GM10266 (cell line): ENCODE data around the gene PLSCR4.
"Not testable (repeated sequence)": the region's sequence is repeated elsewhere in the genome, so short reads cannot be mapped to it uniquely, and the experiment has no call there.

Experiments used
- DNase-seq: peaks from one replicate; pipeline ENCODE4 v3.0.0; 2012; ENCODE audit errors: extremely low spot score
- TF ChIP-seq, protein P1 (sequence below): IDR thresholded peaks from 2 replicates; pipeline ENCODE4 v1.5.1; 2012; ENCODE audit warnings: mild to moderate bottlenecking, low read depth; ENCODE audit not compliant: control insufficient read depth, insufficient read depth; ENCODE audit errors: missing control alignments

The PLSCR4 gene

DNA sequence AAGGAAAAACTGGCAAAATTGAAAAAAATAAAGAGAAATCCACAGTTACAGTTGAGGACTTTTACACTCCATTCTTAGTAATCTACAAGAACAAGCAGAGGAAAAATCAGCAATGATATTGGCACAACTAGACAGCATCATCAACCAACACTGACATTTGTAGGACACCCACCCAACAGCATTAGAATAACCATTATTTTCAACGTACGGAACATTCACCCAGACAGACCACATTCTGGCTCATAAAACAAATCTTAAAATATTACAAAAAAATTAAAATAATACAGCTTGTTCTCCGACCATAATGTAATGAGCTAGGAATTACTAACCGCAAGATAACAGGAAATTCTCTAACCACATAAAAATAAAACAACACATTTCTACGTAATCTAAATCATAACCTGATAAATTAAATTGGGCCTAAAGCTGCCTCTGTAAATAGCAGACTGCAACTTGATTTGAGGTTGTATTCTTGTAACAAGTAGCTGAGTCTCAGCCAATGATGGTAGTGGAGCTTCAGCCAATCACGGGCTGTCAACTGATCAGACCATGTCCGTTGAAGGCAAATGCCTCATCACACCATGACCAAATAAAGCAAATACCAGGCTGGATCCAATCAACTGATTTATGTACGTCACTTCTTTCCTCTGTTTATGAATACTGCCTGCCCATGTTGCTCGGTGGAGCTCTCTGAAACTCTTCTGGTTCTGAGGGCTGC is 9.2 kb downstream of the PLSCR4 start:
- no peak for DNase-seq
- TF ChIP-seq, protein P1, sequence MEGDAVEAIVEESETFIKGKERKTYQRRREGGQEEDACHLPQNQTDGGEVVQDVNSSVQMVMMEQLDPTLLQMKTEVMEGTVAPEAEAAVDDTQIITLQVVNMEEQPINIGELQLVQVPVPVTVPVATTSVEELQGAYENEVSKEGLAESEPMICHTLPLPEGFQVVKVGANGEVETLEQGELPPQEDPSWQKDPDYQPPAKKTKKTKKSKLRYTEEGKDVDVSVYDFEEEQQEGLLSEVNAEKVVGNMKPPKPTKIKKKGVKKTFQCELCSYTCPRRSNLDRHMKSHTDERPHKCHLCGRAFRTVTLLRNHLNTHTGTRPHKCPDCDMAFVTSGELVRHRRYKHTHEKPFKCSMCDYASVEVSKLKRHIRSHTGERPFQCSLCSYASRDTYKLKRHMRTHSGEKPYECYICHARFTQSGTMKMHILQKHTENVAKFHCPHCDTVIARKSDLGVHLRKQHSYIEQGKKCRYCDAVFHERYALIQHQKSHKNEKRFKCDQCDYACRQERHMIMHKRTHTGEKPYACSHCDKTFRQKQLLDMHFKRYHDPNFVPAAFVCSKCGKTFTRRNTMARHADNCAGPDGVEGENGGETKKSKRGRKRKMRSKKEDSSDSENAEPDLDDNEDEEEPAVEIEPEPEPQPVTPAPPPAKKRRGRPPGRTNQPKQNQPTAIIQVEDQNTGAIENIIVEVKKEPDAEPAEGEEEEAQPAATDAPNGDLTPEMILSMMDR, result no peak

DNA sequence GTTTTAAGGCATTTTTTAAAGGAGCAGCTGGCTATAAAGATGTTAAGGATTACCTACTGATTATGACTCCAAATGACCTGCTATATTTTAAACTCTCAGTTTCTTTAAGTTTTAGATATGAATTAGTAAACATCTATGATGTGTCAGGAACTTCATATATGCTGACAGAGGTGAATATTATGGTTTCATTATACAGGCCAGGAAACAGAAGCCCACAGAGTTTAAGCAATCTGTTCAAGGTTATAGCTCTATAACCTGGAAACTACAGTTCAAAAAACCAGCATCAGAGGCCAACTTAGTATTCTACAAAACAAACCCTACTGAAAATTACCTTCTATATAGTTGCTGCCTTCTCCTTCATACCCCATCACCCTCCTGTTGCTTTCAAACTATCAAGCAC is 17.4 kb downstream of the PLSCR4 start:
- TF ChIP-seq, protein P1, result no peak
- DNase-seq, result no peak

DNA sequence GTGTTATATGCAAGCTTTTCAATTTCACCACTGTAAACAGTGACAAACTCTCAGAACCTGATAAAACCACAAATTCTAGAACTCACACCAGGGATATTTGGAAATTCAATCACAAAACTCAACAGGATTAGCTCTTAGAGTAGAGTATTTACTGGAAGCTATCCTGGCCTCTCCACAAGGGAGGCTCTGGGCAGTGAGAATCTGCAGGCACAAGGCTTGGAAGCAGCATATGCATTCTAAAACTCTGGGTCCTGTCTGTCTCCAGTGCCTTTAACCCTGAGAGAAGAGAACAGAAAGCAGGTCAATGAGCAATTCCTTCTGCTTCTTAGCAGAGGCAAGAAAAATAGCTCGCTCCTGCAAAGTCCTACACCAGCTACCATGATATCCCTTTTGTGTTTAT is 23.4 kb downstream of the PLSCR4 start:
- DNase-seq, result no peak
- TF ChIP-seq, protein P1, result no peak

DNA sequence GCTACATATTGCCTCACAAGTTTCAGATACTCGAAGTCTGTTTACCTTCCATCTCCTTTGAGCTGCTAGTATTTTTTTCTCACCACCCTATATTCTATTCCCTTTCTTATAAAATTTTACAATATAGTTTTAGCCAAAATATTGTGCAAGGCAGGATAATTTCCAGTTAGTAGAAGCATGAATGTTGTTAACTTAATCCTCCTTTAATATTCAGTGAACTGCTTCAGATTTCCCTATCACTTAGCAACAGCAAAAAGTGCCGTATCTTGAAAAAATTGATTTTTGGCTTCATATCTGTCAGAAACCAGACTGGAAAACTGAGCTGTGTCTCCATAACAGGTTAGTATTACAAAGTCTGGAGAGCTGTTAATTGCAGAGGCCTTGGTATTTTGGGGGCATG is 24.0 kb downstream of the PLSCR4 start:
- no peak for DNase-seq
- TF ChIP-seq, protein P1, result no peak

DNA sequence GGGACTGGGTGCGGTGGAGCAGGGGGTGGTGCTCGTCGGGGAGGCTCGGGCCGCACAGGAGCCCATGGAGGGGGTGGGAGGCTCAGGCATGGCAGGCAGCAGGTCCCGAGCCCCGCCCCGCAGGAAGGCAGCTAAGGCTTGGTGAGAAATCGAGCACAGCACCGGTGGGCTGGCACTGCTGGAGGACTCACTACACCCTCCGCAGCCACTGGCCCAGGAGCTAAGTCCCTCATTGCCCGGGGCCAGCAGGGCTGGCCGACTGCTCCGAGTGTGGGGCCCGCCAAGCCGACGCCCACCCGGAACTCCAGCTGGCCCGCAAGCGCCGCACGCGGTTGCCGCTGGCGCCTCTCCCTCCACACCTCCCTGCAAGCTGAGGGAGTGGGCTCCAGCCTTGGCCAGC is 25.4 kb downstream of the PLSCR4 start:
- not testable (repeated sequence) for DNase-seq

DNA sequence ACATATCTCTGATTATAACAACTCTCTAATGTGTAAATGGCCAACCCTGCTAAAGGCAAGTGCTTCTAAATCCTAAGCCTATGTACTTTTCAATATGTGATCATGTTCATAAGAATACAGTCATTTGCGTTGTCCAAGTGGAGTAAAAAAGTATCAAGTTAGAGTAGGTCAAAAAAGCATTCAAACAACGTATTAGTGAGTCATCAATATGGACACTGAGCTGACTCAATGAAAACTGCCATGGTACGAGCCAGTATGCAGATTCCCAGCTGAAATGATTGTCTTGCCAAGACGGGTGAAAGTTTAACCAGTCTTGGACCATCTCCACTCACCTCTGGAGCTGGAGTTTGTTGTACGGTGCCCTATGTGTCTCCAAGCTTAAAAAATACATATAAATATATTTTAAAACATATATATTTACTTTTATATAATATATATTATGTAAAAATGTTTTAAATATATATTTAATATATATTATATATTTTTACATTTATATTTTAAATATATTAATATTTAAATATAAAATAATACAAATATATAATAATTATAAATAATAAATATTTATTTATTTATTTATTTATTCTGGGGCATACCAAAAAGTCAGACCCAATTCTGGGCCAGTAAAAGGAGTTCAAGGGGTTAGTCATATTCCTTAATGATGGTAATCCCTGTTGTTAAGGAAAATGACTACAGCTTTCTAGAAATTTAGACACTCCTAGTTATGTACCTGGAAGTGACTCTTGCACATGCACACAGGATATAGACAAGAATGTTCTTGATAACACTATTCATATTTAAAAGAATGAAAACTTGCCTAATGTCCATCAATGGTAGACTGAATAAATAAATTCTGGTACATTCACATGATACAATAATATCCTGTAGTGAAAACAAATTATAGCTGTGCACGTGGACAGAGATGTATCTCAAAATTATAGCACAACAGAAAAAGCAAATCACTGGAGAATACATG is 27.2 kb downstream of the PLSCR4 start:
- DNase-seq, result no peak
- TF ChIP-seq, protein P1, result no peak

DNA sequence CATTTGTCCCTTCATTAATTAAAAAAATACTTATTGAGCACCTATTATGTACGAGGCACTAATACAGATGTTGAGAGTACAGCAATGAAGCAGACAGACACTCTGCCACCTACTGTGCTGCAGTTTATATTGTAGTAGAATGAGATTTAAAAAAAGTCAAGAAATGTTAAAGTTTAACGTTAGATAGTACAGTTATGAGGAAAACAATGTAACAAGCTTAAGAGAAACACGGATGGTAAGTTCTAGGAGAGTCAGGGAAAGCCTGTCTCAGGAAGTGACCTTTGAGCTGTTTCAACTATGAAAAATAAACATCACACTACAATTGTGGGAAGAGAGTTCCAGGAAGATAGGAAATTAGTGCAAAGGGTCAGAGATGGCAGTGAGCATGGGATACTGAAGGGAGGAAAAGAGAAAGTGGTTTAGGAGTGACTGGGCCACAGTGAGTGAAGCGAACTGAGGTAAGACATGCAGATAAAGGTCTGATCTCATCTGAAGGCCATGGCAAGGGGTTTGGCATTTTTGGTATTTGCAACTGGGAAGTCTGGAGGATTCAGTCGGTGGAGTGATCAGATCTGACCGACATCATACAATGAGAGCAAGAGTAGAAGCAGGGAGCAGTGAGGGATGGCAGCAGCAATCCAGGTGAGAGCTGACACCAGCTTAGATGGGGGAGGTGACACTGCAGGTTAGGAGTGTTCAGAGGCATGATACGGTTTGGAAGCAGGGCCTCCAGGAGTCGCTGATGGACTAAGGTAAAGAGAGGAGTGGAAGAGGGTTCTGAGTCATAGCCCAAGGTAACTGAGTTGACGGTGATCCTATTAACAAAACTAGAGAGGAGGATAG is 28.5 kb downstream of the PLSCR4 start:
- TF ChIP-seq, protein P1, result no peak
- no peak for DNase-seq
